HepG2 (cell line): ENCODE results near the gene VAC14. TPM values are rescaled to one million over a fixed set of nuclear protein-coding genes. Genes with fewer than 3 reads are reported as not detected.

ENCODE experiments used
- KLF11 ChIP-seq: IDR thresholded peaks from 2 replicates; pipeline ENCODE4 v1.6.1; 2016; ENCODE audit warnings: missing compliant biosample characterization
- NFYB ChIP-seq: sonication (generic); formaldehyde crosslinking; IDR thresholded peaks from 2 replicates; pipeline ENCODE4 v1.4.0; 2020; ENCODE audit warnings: missing genetic modification reagents
- ZNF570 ChIP-seq: sonication (generic); formaldehyde crosslinking; IDR thresholded peaks from 2 replicates; pipeline ENCODE4 v1.4.0; 2020; ENCODE audit warnings: mild to moderate bottlenecking, missing genetic modification reagents, borderline replicate concordance
- ZNF790 ChIP-seq: sonication (generic); formaldehyde crosslinking; IDR thresholded peaks from 2 replicates; pipeline ENCODE4 v1.8.0; 2022; ENCODE audit warnings: missing genetic modification reagents, mild to moderate bottlenecking, borderline replicate concordance
- polyA plus RNA-seq, 8 experiments: library from polyadenylated mRNA; depleted of rRNA in 3 of 8; stranded (reverse) in 7 of 8; unstranded in 1 of 8; fragments of >200 nt; fragmentation: Illumina TruSeq in 4 of 8; extraction: Trizol in 4 of 8; gene quantifications; 2 replicates each; pipeline versions ENCODE4 v1.2.1 to v1.2.3, GENCODE V29; 2011 to 2016; ENCODE audit warnings: low read depth in 4 of 8, missing spikeins in 1 of 8, mixed read lengths in 1 of 8; ENCODE audit not compliant: insufficient read depth in 1 of 8
- total RNA-seq, 5 experiments: library from RNA; depleted of rRNA; stranded (reverse); fragments of >200 nt; fragmentation: Illumina TruSeq; extraction: Trizol; gene quantifications; 2 replicates each; pipeline ENCODE4 v1.2.3, GENCODE V29; 2016; ENCODE audit warnings: low read depth in 1 of 5
- TF ChIP-seq, protein P1 (sequence below), 2 experiments: IDR thresholded peaks; 2 replicates each; pipeline ENCODE4 v1.6.1; 2011 to 2012; ENCODE audit warnings: low read length in 2 of 2, borderline replicate concordance in 1 of 2, low read depth in 1 of 2, mild to moderate bottlenecking in 1 of 2, moderate library complexity in 1 of 2
- TF ChIP-seq, protein P2 (sequence below): IDR thresholded peaks from 2 replicates; pipeline ENCODE4 v1.6.1; 2016; ENCODE audit warnings: control low read depth
- TF ChIP-seq, protein P3 (sequence below): sonication (generic); formaldehyde crosslinking; IDR thresholded peaks from 2 replicates; pipeline ENCODE4 v1.5.1; 2020; ENCODE audit warnings: missing genetic modification reagents, mild to moderate bottlenecking, borderline replicate concordance

Gene VAC14
- total and polyA plus RNA-seq, 2 of the 13 experiments (the other 11 are each of a cell fraction or from before 2014, with no cell fraction given): 23.5 to 24.6 TPM

DNA sequence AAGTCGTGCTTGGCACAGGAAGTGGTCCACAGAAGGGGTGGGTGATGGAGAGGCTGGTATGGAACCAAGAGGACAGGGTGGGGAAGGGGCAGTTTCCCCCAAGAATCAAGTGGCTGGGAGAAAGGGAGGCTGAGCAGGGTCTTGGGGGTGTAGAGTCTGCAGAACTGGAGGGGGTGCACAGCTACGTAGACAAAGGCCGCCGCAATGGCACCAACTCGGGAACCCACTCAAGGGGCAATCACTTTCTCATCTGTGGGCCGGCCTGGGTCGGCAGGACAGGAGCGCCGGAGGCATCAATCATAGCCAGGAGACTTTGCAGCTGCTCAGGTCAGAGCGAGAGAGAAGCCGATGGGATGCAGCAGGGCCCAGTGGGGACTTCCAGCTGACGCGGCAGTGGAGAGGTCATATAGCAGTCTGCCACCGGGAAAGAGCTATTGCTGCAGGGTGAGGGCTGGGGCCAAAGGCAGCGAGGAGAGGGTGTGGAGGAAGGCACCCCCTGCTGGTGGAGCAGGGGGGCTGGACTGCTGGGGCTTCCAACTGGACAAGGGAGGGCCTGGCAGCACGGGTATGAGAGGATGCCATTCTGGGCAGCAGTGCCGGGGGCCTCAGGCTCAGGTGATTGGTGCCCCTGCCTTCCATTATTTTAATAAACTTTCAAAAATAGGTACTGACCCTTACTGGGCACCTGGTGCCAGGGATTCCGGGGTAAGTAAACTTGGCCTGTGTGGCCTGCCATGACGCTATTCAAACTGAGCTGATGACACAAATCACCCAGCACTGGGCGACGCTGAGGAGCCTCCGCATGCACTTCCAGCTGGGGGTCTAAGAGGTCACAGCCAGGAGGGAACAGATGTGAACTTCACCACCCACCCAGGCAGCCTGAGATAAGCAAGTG lies 62.6 kb downstream of the VAC14 start (continued):
- TF ChIP-seq, protein P1, sequence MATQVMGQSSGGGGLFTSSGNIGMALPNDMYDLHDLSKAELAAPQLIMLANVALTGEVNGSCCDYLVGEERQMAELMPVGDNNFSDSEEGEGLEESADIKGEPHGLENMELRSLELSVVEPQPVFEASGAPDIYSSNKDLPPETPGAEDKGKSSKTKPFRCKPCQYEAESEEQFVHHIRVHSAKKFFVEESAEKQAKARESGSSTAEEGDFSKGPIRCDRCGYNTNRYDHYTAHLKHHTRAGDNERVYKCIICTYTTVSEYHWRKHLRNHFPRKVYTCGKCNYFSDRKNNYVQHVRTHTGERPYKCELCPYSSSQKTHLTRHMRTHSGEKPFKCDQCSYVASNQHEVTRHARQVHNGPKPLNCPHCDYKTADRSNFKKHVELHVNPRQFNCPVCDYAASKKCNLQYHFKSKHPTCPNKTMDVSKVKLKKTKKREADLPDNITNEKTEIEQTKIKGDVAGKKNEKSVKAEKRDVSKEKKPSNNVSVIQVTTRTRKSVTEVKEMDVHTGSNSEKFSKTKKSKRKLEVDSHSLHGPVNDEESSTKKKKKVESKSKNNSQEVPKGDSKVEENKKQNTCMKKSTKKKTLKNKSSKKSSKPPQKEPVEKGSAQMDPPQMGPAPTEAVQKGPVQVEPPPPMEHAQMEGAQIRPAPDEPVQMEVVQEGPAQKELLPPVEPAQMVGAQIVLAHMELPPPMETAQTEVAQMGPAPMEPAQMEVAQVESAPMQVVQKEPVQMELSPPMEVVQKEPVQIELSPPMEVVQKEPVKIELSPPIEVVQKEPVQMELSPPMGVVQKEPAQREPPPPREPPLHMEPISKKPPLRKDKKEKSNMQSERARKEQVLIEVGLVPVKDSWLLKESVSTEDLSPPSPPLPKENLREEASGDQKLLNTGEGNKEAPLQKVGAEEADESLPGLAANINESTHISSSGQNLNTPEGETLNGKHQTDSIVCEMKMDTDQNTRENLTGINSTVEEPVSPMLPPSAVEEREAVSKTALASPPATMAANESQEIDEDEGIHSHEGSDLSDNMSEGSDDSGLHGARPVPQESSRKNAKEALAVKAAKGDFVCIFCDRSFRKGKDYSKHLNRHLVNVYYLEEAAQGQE (IDR thresholded peaks at IDR 0.05; ENCODE audit: borderline replicate concordance in 1 of 2, low read depth in 1 of 2, low read length in 2 of 2): no peak
- TF ChIP-seq, protein P2, sequence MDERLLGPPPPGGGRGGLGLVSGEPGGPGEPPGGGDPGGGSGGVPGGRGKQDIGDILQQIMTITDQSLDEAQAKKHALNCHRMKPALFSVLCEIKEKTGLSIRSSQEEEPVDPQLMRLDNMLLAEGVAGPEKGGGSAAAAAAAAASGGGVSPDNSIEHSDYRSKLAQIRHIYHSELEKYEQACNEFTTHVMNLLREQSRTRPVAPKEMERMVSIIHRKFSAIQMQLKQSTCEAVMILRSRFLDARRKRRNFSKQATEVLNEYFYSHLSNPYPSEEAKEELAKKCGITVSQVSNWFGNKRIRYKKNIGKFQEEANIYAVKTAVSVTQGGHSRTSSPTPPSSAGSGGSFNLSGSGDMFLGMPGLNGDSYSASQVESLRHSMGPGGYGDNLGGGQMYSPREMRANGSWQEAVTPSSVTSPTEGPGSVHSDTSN (CRISPR knock-in tag): no peak
- TF ChIP-seq, protein P3, sequence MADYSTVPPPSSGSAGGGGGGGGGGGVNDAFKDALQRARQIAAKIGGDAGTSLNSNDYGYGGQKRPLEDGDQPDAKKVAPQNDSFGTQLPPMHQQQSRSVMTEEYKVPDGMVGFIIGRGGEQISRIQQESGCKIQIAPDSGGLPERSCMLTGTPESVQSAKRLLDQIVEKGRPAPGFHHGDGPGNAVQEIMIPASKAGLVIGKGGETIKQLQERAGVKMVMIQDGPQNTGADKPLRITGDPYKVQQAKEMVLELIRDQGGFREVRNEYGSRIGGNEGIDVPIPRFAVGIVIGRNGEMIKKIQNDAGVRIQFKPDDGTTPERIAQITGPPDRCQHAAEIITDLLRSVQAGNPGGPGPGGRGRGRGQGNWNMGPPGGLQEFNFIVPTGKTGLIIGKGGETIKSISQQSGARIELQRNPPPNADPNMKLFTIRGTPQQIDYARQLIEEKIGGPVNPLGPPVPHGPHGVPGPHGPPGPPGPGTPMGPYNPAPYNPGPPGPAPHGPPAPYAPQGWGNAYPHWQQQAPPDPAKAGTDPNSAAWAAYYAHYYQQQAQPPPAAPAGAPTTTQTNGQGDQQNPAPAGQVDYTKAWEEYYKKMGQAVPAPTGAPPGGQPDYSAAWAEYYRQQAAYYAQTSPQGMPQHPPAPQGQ (CRISPR knock-in tag): no peak
- TF ChIP-seq NFYB (CRISPR knock-in tag) (no peak), ZNF790 (CRISPR knock-in tag) (no peak), ZNF570 (CRISPR knock-in tag) (no peak), KLF11 (0 out of 2 replicates have a peak, but pooled peaks have one; percentile 55)
- TF ChIP-seq, all 625 proteins: peak for 167
